Stimulated activated CD4-positive, alpha-beta T cell treated with anti-CD3 and anti-CD28 coated beads, Interleukin-2, amount 100 ng/mL, for 4 hours (primary cell): Measurements from ENCODE around the gene SYT10.
"Not testable (repeated sequence)": the region's sequence is repeated elsewhere in the genome, so short reads cannot be mapped to it uniquely, and the experiment has no call there.

Experiments
- DNase-seq: peaks from one replicate; pipeline ENCODE4 v3.0.0-alpha.2; 2020; ENCODE audit warnings: low read depth

Gene SYT10

GRCh38 chr12:33331961-33332398 is 107.6 kb downstream of the SYT10 start:
- DNase-seq = not testable (repeated sequence)

GRCh38 chr12:33330940-33331339 is 108.7 kb downstream of the SYT10 start:
- no peak for DNase-seq
